Loucy (cell line): ENCODE results near the gene RNASEL.

Source experiments
- CTCF ChIP-seq: fragments of 200-600 bp; sonication (generic); conservative IDR thresholded peaks from 2 replicates; pipeline ENCODE4 v1.5.1; 2014; ENCODE audit warnings: mild to moderate bottlenecking, antibody characterized with exemption, low read length
- EZH2phosphoT487 ChIP-seq: fragments of 200-600 bp; IDR thresholded peaks from 2 replicates; pipeline ENCODE4 v1.6.1; 2018; ENCODE audit warnings: antibody characterized with exemption, mild to moderate bottlenecking, moderate library complexity, borderline replicate concordance

- TF ChIP-seq CTCF (no peak), EZH2phosphoT487 (no peak)
Observed at GRCh38 chr1:182560392-182560984, 28.6 kb downstream of the RNASEL start.
